ENCODE data around the gene ANKRD44.
"Not testable (repeated sequence)": the region's sequence is repeated elsewhere in the genome, so short reads cannot be mapped to it uniquely, and the experiment has no call there.

The ANKRD44 gene

GRCh38 chr2:197020921-197021320 is 289.7 kb downstream of the ANKRD44 start:
- H3K27ac Mint-ChIP-seq, H3K4me1 Mint-ChIP-seq, ATAC-seq, H3K27me3 Mint-ChIP-seq, H3K9me3 Mint-ChIP-seq, DNase-seq, H3K4me3 Mint-ChIP-seq: not testable (repeated sequence)
- peaks cover 50% of the 10 kb centered on the region for H3K36me3 Mint-ChIP-seq (ENCODE audit: low read depth)

- Mint-ChIP-seq H3K27ac (no peak overlapping the region), H3K36me3 (ENCODE audit: low read depth) (peaks cover 25% of the 10 kb centered on the region), H3K4me1 (peaks cover 1% of the 10 kb centered on the region), H3K9me3 (no peaks in the 10 kb centered on the region), H3K4me3 (no peak overlapping the region), H3K27me3 (no peaks in the 10 kb centered on the region)
- no peak for DNase-seq
- no peak for ATAC-seq
Observed at GRCh38 chr2:197013098-197013497, 297.5 kb downstream of the ANKRD44 start.

- DNase-seq (no peak), ATAC-seq (peak; percentile 66)
- no peaks in the 10 kb centered on the region for H3K27me3 Mint-ChIP-seq
- H3K4me3 Mint-ChIP-seq = no peak overlapping the region
- no peaks in the 10 kb centered on the region for H3K9me3 Mint-ChIP-seq
- peak overlapping the region; percentile 65 for H3K27ac Mint-ChIP-seq
- H3K36me3 Mint-ChIP-seq (ENCODE audit: low read depth) = peaks cover 28% of the 10 kb centered on the region
- H3K4me1 Mint-ChIP-seq = peaks cover 1% of the 10 kb centered on the region
Observed at GRCh38 chr2:197011801-197012641, 298.6 kb downstream of the ANKRD44 start.

DNA sequence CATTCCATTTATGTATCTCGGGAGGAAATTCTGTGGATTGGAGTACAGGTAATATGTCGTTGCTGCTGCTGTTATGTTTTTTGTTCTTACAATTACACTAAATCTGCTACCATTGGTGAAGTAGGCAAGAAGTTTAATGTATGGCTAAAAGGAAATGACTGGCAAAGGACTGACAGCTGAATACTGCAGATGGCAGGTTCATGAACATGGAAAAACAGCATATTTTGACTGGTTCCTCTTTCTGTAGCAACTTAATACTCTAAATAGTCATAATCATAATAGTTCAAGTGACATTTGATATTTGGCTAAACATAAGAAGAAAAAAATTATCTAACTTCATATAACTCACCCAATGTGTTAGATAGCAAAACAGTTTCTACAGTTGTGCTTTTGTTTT is 299.6 kb downstream of the ANKRD44 start:
- ATAC-seq (no peak), DNase-seq (no peak)
- peaks cover 3% of the 10 kb centered on the region for H3K4me1 Mint-ChIP-seq
- peaks cover 35% of the 10 kb centered on the region for H3K36me3 Mint-ChIP-seq (ENCODE audit: low read depth)
- peak overlapping the region; percentile 8 for H3K27ac Mint-ChIP-seq
- H3K4me3 Mint-ChIP-seq = no peak overlapping the region
- no peaks in the 10 kb centered on the region for H3K27me3 Mint-ChIP-seq
- no peaks in the 10 kb centered on the region for H3K9me3 Mint-ChIP-seq

GRCh38 chr2:197010200-197011020 is 300.2 kb downstream of the ANKRD44 start:
- Mint-ChIP-seq H3K9me3 (no peaks in the 10 kb centered on the region), H3K4me3 (no peak overlapping the region), H3K36me3 (ENCODE audit: low read depth) (peaks cover 34% of the 10 kb centered on the region), H3K27me3 (no peaks in the 10 kb centered on the region), H3K4me1 (peaks cover 3% of the 10 kb centered on the region), H3K27ac (peak overlapping the region; percentile 8)
- DNase-seq (no peak), ATAC-seq (no peak)

- not testable (repeated sequence) for H3K4me1 Mint-ChIP-seq, H3K27ac Mint-ChIP-seq, H3K9me3 Mint-ChIP-seq, DNase-seq, ATAC-seq, H3K27me3 Mint-ChIP-seq, H3K4me3 Mint-ChIP-seq
- H3K36me3 Mint-ChIP-seq (ENCODE audit: low read depth) = peaks cover 35% of the 10 kb centered on the region
Observed at GRCh38 chr2:197008741-197009341, 301.7 kb downstream of the ANKRD44 start.

DNA sequence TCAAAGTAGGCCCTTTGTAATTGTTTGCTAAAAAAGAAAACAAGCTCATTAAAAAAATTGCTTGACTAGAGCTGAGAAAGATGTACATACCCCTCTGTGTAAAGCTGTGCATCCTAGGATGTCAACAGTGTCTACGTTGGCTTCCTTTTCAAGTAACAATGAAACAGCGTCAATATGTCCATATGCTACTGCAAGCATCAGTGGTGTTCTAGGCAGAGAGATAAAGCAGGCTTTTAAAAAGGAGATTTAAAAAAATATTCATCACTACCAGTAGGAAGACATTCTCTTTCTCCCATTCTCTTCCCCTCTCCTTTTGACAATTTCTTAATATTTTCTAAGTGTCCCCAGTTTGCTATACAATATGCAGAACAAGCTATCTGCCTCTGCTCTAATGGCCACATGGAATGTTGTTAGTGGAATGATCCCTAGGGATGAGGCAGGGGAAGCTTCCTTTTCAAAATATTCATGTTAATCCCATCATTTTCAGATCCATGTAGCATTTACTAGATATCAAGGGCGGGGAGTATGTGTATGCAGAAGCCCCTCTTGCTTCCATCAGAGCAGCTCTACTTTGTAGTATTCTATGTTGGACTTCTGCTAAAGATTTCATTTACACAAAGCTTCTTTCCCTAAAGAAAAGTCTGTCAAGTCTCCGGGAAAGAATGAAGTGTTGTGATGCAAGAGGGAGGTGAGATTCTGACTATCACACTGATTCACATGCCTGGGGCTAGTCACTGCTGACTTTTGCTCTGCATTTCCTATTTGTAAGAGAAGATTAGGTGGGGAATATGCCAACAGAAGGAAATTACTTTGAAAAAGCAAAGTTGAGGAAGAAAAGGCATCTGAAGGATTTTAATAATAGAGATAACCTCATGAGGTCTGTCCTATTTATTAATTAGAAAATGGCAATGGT is 302.6 kb downstream of the ANKRD44 start:
- H3K36me3 Mint-ChIP-seq (ENCODE audit: low read depth) = peaks cover 33% of the 10 kb centered on the region
- H3K4me3 Mint-ChIP-seq = no peak overlapping the region
- peaks cover 5% of the 10 kb centered on the region for H3K4me1 Mint-ChIP-seq
- peak overlapping the region; percentile 49 for H3K27ac Mint-ChIP-seq
- no peaks in the 10 kb centered on the region for H3K9me3 Mint-ChIP-seq
- H3K27me3 Mint-ChIP-seq = no peaks in the 10 kb centered on the region
- ATAC-seq = no peak
- DNase-seq = no peak

DNA sequence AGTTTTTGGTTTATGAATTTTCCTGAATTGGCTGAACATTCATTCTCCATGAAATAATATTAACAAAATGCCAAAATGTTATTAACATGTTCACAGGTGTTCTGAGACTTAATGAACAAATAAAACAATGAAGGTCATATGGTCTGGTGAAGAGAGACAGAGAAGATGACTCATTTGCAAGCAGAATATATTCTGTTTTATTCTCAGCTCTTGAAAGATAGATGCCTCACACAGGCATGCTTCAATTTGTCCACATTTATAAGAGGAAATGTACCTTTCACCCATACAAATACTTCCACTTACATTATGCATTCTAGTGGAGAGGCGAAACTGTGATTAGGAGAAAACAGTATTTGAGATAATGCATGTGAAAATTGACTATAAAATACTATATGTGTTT is 308.7 kb downstream of the ANKRD44 start:
- Mint-ChIP-seq H3K36me3 (ENCODE audit: low read depth) (peaks cover 44% of the 10 kb centered on the region), H3K9me3 (no peaks in the 10 kb centered on the region), H3K27me3 (no peaks in the 10 kb centered on the region), H3K4me3 (no peak overlapping the region), H3K4me1 (peaks cover 3% of the 10 kb centered on the region), H3K27ac (no peak overlapping the region)
- ATAC-seq (no peak), DNase-seq (no peak)

DNA sequence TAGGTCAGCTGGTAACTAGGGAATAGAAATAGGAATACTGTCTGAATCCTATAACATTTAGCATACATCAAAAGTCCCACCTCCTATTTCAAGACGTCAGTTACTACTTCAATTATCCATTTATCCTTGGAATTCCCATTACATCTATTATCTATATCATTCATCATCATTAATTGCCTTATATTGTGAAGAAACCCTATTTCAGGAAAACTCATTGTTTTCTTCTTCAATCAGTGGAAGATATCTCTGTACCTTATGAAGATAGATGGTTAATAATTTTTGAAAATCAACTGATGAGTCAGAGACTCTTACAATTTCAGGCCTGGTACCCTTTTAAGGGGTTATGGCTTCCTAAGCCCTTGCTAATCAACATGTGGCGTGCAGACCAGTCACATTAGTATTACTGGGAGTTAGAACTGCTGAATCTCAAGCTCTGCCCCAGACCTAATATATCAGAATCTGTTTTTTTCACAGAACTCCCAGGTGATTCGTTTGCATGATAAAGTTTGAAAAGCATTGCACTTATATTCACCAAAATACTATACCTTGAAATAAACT is 314.7 kb downstream of the ANKRD44 start:
- no peak for DNase-seq
- no peak for ATAC-seq
- H3K4me3 Mint-ChIP-seq = no peak overlapping the region
- no peak overlapping the region for H3K27ac Mint-ChIP-seq
- no peaks in the 10 kb centered on the region for H3K9me3 Mint-ChIP-seq
- H3K27me3 Mint-ChIP-seq = no peaks in the 10 kb centered on the region
- peaks cover 16% of the 10 kb centered on the region for H3K4me1 Mint-ChIP-seq
- H3K36me3 Mint-ChIP-seq (ENCODE audit: low read depth) = peaks cover 54% of the 10 kb centered on the region

GRCh38 chr2:196994764-196995163 is 315.8 kb downstream of the ANKRD44 start:
- peaks cover 26% of the 10 kb centered on the region for H3K4me1 Mint-ChIP-seq
- ATAC-seq = no peak
- no peak overlapping the region for H3K27ac Mint-ChIP-seq
- H3K4me3 Mint-ChIP-seq = no peak overlapping the region
- DNase-seq = no peak
- no peaks in the 10 kb centered on the region for H3K27me3 Mint-ChIP-seq
- no peaks in the 10 kb centered on the region for H3K9me3 Mint-ChIP-seq
- H3K36me3 Mint-ChIP-seq (ENCODE audit: low read depth) = peaks cover 62% of the 10 kb centered on the region

DNA sequence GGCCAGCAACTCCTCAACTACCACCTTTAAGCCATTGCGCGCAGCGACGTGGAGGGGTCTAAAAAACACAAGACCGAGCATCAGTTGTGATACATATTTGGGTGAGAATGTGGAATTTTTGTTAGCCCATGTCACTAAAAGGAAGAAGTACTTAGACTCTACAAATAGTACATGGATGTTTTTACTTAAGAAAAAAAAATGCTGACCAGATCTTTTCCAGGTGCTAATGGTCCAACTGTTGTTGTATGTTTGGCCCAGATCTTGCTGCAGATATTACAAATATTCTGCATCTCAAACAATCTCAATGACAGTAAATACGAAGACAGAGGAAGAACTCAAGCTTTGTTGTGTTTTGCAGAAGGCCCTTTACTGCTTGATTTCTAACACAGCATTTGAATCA is 317.0 kb downstream of the ANKRD44 start:
- Mint-ChIP-seq H3K9me3 (no peaks in the 10 kb centered on the region), H3K4me3 (no peak overlapping the region), H3K36me3 (ENCODE audit: low read depth) (peaks cover 64% of the 10 kb centered on the region), H3K4me1 (peaks cover 38% of the 10 kb centered on the region), H3K27me3 (no peaks in the 10 kb centered on the region), H3K27ac (peak overlapping the region; percentile 8)
- ATAC-seq (no peak), DNase-seq (no peak)

- DNase-seq (no peak), ATAC-seq (no peak)
- Mint-ChIP-seq H3K27me3 (no peaks in the 10 kb centered on the region), H3K36me3 (ENCODE audit: low read depth) (peaks cover 64% of the 10 kb centered on the region), H3K9me3 (no peaks in the 10 kb centered on the region), H3K4me1 (peaks cover 49% of the 10 kb centered on the region), H3K27ac (peak overlapping the region; percentile 37), H3K4me3 (no peak overlapping the region)
Observed at GRCh38 chr2:196992466-196992865, 318.1 kb downstream of the ANKRD44 start.

DNA sequence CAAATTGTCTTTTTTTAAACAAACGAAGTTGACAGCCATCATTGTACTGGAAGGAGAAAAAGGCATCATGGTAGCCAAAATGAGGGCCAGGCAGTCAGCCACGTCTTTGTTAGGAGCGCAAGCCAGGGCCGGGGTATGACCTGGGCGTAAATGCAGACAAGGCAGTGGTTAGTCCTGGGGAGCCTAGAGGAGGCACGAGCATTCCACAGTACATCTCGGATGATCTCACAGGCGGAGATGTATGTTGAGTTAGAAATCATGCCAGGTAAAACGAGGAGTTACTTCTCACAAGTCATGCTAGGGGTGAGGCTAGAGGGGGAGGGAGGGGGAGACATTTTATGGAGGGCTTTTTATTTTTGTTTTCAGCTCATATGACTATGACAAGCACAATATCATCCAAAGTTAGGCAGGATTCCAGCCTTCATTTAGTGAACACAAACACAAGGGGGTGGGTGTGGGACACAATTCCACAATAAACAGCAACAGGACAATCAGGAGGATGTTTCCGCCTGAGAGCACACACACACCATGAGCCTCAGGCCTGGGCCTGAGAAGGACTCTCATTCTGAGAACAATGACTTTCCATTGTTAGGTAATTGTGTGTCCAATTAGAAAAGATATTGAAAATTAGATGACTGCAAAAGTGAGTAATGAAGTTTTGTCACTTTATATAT is 319.7 kb downstream of the ANKRD44 start:
- H3K4me1 Mint-ChIP-seq = peaks cover 65% of the 10 kb centered on the region

More for the DNA sequence above, 319.7 kb downstream of the ANKRD44 start:
- peaks cover 74% of the 10 kb centered on the region for H3K36me3 Mint-ChIP-seq (ENCODE audit: low read depth)
- H3K27ac Mint-ChIP-seq = peak overlapping the region; percentile 99
- H3K9me3 Mint-ChIP-seq = no peaks in the 10 kb centered on the region
- H3K27me3 Mint-ChIP-seq = no peaks in the 10 kb centered on the region
- ATAC-seq = no peak
- no peak overlapping the region for H3K4me3 Mint-ChIP-seq
- DNase-seq = no peak

All from activated naive CD8-positive, alpha-beta T cell treated with anti-CD3 and anti-CD28 coated beads, Interleukin-2, amount 50 U/mL, for 24 hours (primary cell).